SW 1271 (cell line): ENCODE measurements around the gene EMC1.
"Not testable (repeated sequence)": the region's sequence is repeated elsewhere in the genome, so short reads cannot be mapped to it uniquely, and the experiment has no call there.

Source experiments
- DNase-seq, 2 experiments: peaks; one replicate each; lab custom pipeline; 2025; lab: John Stamatoyannopoulos, UW

The EMC1 gene

GRCh38 chr1:19260211-19261138 is 9.2 kb upstream of the EMC1 start:
- DNase-seq = no peak

- no peak for DNase-seq
Measured at GRCh38 chr1:19258353-19258752, 7.0 kb upstream of the EMC1 start.

DNA sequence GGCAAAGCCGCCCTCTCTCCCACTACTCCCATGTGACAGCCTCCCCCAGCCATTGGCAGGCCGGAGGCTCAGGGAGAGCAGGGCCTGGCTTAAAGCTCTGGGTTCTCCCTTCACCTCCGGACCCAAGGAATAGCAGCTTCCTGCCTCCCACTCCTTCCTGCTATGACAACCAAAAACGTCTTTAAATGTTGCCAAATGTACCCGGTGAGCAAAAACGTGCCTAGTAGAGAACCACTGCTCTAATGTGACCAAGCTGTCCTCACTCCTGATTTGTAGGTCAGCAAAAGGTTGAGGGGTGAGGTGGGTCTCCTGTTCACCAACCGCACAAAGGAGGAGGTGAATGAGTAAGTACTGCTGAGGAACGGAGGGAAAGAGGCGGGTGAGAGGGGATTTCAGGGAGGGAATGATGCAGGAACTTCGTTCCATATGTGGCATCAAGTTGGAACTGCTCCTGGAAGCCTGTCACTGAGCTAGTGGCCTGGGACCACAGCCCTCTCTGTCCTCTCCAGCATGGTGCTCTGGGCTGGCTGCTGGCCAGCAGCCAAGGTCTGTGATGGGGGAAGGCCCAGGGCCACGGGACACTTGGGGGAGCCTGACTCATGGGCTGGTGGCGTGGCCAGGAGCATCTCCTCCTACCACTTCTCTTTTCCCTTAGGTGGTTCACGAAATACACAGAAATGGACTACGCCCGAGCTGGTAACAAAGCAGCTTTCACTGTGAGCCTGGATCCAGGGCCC is 6.0 kb upstream of the EMC1 start:
- DNase-seq = no peak

DNA sequence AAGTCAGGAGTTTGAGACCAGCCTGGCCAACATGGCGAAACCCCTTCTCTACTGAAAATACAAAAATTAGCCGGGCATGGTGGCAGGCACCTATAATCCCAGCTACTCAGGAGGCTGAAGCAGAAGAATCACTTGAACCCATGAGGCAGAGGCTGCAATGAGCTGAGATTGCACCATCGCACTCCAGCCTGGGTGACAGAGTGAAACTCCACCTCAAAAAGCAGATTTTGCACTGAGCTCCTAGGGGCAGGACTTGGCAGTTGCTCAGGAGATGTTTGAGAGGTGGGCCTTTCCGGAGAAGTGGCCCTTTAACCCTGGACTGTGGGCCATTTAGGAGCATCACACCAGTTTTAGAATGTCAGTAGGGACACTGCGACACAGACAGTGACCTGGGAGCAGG is 5.0 kb upstream of the EMC1 start:
- DNase-seq = not testable (repeated sequence)

- no peak for DNase-seq
Measured at GRCh38 chr1:19255288-19255687, 4.0 kb upstream of the EMC1 start.

- no peak for DNase-seq
Measured at GRCh38 chr1:19254416-19254815, 3.1 kb upstream of the EMC1 start.

GRCh38 chr1:19250629-19251304 is 557 bp downstream of the EMC1 start:
- no peak for DNase-seq

DNA sequence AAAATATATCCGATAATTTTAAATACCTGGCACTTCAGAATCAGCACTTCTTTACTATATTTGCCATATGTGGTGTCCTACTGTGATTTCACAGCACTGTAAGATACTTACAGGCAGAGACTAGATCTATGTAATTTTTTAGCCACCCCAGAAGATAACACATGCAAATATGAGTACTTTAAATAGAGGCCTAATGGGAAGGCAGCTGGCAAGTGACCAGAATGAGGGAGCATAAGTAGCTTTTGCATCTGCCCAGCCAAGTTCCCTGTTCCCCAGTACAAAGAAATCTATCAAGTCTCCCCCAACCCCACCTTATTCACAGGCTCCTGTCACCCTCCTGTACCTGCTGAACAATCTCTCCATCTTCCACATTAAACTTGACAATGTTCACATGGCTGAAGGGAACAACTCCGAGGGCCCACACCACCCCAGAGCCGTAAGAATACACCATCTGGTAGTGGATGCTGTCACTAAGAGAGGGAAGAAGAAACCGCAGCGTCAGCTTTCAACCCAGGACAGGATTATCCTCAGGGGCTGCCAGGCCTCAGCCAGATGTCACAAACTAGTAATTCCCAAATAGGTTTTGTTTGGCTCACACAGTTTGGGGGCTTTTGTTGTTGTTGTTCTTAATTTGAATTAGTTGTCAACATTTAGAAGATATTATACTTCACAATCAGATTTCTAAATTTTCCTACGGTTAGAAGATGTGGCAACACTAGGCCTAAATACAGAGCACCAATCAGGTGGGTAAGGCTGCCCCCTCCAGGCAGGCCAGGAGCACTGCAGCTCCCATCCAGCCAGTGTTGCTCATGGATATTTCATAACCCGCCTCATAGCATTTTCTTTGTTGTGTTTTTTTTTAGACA is 10.4 kb downstream of the EMC1 start:
- peak in 1 of 2 experiments; percentile 27 for DNase-seq

DNA sequence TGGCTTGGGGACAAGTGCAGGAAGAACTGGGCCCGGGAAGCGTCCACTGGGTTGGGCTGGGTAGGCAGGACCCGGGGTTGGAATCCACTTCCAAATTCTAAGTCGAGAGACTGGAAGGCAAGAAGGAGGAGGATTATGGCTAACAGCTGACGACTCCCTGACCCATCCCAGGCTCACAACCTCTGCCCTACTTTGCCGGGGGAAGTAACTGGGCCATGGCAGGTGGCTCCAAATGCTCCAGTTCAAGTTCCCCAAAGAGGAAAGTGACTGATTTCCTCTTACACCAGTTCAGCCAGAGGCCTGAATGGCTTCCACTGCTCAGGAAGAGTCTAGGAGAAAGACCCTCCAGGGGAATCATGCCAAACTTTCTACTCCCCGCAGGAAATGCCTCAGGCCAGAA is 11.4 kb downstream of the EMC1 start:
- no peak for DNase-seq

- no peak for DNase-seq
Measured at GRCh38 chr1:19234224-19234623, 17.1 kb downstream of the EMC1 start.

- no peak for DNase-seq
Measured at GRCh38 chr1:19232524-19232846, 18.8 kb downstream of the EMC1 start.

DNA sequence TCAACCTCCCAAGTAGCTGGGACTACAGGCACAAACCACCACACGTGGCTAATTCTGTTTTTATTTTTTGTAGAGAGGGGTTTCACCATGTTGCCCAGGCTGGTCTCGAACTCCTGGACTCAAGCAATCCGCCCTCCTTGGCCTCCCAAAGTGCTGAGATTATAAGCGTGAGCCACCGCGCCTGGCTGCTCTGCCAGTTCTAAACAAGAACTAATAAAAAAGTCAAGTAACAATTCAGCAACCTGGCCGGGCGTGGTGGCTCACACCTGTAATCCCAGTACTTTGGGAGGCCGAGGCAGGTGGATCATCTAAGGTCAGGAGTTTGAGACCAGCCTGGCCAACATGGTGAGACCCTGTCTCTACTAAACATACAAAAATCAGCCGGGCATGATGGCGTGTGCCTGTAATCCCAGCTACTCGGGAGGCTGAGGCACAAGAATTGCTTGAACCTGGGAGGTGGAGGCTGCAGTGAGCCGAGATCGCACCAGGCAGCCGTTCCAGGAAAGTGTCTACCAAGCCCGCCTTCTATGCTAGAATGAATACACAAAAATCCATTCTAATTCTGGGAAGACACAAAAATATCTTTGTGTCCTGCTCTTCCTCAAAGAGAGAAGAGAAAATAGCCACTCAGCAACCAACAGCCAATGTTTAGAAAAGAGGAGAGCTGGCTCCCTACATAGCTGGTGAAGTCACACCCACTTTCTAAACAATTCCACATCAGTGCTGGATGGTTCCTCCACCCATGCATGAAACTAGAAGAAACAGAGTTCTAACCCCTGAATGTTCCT is 19.4 kb downstream of the EMC1 start:
- DNase-seq = not testable (repeated sequence)

DNA sequence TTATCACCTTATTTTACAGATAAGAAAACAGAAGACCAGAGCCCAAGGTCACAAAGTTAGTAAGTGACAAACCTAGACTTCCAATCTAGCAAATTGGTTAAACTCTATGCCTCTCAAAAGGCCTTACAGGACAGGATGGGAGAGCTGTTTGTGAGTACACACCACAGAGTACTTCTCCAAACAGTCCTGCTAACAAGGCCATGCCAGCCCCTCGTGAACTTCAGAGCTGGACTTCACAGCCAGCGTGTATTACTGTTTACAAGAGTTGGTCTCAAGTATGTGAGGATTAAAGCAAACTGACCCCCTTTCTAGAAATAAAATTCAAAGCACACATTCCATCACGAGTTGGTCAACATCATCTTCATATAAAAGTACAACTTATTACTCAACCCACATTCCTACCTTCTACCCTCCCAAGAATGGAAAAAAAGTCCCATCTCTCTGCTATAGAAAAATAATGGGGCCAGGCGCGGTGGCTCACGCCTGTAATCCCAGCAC is 21.4 kb downstream of the EMC1 start:
- no peak for DNase-seq

DNA sequence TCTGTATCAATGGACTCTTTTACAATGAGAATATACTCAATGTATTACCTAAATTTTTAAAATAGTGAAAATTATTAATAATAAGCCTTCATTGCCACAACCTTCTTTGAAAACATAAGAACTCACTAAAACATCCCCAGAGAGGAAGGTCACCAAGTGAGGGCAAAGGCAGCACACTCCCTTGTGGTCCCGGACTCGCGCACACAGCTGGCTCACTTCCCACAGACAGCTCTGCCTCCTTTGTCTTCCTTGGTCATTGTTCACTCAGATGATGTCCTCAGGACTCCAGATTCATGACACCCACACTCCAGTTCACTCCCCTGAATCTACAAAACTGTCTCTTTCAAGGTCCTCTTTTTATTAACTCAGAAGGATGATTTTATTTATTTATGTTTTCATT is 22.1 kb downstream of the EMC1 start:
- DNase-seq = no peak

GRCh38 chr1:19222979-19223824 is 28.1 kb downstream of the EMC1 start:
- DNase-seq = no peak

- no peak for DNase-seq
Measured at GRCh38 chr1:19222573-19222972, 28.8 kb downstream of the EMC1 start.

- DNase-seq = no peak
Measured at GRCh38 chr1:19220991-19221390, 30.3 kb downstream of the EMC1 start.

GRCh38 chr1:19220080-19220846 is 31.1 kb downstream of the EMC1 start:
- DNase-seq = no peak

- DNase-seq = no peak
Measured at GRCh38 chr1:19219451-19219850, 31.9 kb downstream of the EMC1 start.
